HG02943 (cell line): ENCODE results near the gene NNMT.

Experiments
- ATAC-seq: cut with Tn5 transposase; IDR thresholded peaks from one replicate; pipeline ENCODE4 v1.9.1; 2021; ENCODE audit warnings: mild to moderate bottlenecking, low read depth, moderate library complexity; ENCODE audit not compliant: unreplicated experiment

The NNMT gene

DNA sequence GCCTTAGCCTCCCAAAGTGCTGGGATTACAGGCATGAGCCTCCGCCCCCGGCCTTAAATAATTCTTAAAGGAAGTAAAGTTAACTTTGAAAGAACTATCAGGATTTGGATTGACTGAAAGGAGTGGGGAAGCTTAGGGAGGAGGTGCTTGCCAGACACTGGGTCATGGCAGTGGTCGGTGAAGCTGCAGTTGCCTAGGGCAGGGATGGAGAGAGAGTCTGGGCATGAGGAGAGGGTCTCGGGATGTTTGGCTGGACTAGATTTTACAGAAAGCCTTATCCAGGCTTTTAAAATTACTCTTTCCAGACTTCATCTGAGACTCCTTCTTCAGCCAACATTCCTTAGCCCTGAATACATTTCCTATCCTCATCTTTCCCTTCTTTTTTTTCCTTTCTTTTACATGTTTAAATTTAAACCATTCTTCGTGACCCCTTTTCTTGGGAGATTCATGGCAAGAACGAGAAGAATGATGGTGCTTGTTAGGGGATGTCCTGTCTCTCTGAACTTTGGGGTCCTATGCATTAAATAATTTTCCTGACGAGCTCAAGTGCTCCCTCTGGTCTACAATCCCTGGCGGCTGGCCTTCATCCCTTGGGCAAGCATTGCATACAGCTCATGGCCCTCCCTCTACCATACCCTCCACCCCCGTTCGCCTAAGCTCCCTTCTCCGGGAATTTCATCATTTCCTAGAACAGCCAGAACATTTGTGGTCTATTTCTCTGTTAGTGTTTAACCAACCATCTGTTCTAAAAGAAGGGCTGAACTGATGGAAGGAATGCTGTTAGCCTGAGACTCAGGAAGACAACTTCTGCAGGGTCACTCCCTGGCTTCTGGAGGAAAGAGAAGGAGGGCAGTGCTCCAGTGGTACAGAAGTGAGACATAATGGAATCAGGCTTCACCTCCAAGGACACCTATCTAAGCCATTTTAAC is at the start of gene NNMT:
NNMT (plus strand) TSS at position 724 of the 929 bp plus-strand sequence; CDS start at position 882, 158 bp downstream.
- ATAC-seq = no peak

DNA sequence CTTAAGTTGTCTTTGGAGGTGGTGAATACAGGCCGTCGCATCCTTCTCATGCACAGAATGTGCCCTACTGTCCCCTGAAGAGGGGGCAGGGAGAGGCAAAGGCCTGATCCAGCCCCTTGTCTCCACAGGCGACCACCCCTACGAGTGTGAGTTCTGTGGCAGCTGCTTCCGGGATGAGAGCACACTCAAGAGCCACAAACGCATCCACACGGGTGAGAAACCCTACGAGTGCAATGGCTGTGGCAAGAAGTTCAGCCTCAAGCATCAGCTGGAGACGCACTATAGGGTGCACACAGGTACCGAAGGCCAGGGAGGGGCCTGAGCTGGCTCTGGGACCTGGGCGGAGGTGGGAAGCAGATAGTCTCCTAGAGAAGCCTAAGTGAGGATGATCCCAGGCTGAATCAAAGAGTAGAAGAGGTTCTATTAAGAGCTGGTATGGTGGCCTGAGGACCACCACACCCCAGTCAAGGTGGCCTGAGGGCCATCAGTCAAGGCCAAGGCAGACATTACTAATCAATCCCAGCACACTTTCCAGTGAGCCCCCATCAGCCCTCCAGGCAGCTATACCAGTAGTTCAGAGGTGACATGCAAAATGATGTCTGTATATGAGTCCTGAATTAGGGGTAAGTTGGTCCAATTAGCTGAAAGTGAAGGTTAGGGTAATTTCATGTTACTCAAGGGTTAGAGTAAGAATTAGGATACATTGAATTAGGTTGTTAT is 49.0 kb upstream of the NNMT start:
- no peak for ATAC-seq

GRCh38 chr11:114250180-114250579 is 46.0 kb upstream of the NNMT start:
- ATAC-seq = no peak

DNA sequence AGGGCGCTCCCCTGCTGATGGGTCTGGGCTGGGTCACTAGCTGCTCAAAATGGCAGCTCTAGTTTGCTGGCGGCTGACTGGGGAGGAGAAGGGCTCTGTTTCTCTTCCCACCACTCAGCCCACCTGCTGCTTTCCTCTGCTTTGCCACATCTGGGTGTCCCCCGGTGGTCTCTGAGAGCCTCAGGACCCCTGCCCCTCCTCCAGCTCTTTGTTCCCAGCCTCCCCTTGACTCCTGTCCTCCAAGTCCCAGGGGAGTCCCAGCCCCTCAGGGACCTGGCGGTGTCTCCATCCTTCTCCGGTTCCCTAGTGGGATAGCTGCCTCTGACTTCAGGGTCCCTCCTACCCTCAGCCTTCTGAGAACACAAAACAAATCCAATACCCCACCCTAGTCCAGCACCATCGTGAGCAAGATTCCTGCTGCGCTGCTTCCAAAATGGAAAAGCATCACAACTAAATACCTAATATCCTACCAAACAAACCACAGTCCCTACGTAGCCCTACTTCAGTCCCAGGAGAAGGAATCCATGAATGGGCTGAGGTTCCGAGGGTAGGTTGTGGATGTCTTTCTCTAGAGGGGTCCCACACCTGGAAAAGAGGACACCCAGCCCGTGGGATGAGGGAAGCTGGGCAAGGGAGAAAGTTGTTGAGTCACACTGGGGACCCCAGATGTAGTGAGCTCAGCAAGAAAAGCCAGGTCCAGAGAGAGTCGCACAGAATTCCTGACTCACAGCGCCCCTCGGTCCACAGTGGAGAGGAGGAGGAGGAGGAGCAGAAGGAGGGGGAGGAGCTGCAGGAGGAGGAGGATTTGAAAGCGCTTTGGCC is 45.0 kb upstream of the NNMT start:
- ATAC-seq = no peak

GRCh38 chr11:114251815-114252337 is 44.3 kb upstream of the NNMT start:
- ATAC-seq = no peak

- no peak for ATAC-seq
Observed at GRCh38 chr11:114252767-114253166, 43.4 kb upstream of the NNMT start.

DNA sequence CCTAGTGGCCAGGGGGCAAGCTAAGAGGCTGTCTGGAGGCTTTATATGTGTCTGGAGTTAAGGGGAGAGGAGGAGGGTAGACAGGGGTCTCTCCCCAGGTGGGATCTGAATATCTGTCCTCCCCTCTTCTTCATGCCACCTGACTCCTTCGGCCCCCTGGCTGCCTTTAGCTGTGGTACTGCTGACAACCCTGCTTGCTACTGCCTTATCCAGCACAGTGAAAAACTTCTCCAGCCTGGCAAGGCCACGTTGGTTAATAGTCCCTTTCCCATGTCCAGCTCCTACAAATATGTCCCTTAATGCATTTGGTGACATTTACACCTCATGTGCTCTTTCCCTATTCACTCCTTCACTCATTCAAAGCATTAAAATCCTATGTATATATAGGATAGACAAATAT is 42.4 kb upstream of the NNMT start:
- no peak for ATAC-seq

GRCh38 chr11:114254571-114255146 is 41.5 kb upstream of the NNMT start:
- no peak for ATAC-seq

DNA sequence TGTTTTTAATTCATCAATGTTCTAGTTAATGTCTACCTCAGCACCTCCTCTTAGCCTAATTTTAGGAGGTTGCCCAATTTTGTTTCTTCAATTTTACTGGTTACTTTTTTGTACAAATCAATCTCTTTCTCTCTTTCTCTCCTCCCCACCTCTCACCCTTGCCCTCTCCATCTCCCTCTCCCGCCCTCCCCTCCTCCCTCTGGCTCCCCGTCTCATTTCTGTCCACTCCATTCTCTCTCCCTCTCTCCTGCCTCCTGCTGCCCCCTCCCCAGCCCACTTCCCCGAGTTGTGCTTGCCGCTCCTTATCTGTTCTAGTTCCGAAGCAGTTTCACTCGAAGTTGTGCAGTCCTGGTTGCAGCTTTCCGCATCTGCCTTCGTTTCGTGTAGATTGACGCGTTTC is 40.9 kb upstream of the NNMT start:
- no peak for ATAC-seq

DNA sequence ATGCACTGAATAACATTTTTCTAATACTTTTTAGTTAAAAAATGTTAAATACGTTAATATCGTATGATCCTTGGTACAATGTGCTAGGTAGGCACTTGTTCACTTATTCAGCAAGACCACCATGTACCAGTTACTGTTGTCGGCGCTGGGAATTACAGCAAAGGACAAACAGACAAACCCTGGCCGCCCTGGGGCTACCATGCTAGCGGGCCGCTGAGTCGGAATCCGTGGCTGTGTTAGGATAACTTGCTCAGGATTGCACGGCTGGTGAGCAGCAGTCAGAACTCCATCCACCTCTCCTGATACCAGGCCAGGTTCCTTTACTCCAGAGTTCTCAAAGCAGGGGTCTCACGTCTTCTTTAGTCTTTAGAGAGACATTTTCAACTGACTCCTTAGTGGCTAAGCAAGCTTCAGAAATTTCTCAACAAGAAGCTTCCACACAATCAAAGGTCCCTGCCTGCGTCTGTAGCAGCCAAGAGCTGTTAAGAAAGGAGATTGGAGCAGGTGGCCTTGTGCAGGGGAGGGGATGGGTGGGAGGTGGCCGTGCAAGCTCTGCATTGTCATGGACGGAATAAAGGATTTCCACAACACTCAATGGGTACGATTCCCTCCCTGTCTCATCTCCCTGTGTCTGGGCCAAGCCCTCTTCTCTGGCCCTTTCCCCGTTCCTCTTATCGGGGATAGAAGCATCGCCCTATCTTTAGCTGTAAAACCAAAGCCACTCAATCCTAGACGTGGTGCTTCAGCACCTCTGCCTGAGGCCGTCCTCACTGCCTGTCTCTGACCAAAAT is 39.8 kb upstream of the NNMT start:
- ATAC-seq = no peak

GRCh38 chr11:114256967-114257286 is 39.3 kb upstream of the NNMT start:
- ATAC-seq = no peak

DNA sequence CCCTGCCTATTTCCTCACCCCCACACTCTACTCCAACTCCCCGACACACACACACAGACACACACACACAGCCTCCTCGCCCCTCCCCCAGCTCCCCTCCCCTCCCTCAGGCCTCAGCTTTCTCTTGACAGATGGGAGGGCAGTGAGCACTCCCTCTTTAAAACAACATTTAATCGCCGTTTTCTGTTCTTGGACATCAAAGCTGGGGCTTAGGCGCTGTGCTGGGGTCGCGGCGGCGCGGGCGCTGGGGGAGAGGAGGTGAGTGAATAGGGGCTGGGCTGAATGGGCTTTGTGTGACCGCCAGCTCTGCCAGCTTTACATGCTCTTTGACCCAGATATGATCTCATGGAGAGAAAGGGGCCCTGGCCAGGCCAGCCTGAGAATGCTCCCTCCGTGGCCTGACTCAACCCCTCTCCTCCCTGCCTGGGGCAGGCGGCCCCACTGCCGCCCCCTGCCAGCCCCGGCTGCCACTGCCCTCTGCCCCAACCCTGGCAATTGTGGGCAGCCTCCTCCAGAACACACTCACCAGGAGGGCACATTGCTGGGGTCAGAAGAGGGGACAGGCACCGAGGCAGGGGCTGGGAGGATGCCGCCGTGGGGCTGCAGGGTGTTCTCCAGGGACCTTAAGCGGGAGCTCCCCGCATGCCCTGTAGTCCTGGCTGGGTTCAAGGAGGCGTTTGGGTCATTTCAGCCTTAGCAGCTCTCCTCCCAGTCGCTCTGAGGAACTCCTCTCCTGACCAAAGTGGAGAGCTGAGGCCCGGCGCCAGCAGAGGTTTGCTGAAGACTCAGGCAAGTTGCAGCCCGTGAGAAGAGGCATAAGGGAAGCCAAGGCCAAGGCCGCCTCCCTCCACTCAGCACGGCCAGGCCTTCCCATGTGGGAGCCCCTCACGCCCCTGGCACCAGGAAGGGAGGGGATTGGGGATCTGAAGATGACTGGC is 38.3 kb upstream of the NNMT start:
- ATAC-seq = no peak

GRCh38 chr11:114258696-114259095 is 37.5 kb upstream of the NNMT start:
- no peak for ATAC-seq

- no peak for ATAC-seq
Observed at GRCh38 chr11:114259124-114259526, 37.1 kb upstream of the NNMT start.

DNA sequence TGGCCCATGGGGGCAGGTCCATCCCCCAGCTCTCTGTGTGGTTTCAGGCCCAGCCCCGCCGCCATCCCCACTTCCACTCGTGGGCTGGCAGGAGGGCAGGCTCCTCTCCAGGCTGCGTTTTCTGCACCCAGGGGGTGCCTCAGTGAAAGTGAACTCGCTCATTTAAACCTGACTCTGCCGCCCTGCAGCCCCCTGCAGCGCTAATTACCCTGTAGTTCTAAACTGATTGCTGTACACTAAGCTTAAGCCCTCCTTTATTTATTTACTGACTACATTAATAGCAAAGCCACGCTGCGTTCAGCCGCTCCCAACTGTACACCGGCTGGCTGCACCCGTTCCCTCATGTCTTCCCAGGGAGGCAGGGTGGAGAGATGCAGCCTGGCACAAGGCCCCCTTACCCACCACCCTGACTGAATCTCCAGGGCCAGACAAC is 36.6 kb upstream of the NNMT start:
- no peak for ATAC-seq

GRCh38 chr11:114260077-114260476 is 36.1 kb upstream of the NNMT start:
- ATAC-seq = no peak

DNA sequence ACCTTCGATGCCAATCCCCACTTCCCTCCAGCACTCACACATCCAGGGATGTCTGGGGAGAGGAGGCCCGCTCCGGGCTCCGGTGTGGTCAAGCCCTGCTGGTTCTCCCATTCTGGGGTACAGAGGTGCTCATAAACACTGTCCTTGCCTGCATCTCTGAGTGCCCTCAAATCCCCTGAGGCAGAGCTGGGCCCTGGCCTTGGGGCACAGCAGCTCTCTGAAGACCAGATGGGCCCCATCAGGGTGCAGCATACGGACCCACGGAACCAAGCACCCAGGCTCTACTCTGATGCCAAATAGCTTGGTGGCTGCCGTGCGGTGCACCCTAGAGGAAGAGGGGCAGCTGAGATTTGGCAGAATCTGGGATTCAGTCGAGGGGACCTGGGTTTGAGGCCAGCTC is 35.7 kb upstream of the NNMT start:
- ATAC-seq = no peak

DNA sequence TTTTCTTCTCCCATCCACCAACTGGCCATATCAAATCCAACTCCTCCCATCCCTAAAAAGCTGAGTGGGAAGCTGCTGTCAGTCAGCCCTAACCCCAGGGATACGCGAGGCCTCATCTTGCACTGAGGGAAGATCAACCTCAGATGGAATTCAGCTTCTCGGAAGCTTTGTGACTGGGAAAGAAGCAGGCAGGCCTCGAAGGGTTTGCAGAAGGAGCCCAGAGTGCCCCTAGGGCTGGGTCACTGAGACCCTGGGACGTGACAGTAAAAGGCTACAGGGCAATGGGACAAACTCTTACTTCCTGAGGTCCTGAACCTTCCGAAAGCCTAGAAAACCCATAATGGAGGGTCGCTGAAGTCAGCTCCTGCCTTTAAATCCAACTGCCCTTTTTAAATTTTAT is 34.4 kb upstream of the NNMT start:
- ATAC-seq = no peak
